ENCODE data around the gene OTUD7B. TPM values are rescaled to one million over a fixed set of nuclear protein-coding genes. Genes with fewer than 3 reads are reported as not detected.

The OTUD7B gene
- polyA plus RNA-seq, 5 donors: 16.1 to 21.0 (median 18.0) TPM

GRCh38 chr1:149917571-149918144 is 92.9 kb downstream of the OTUD7B start, which contains the start of gene SV2A:
TSS of gene SV2A (minus strand) at chr1:149917844. CDS start at chr1:149913840, 4,004 bp downstream.
- peak in 1 of 2 donors; percentile 31 for DNase-seq

GRCh38 chr1:149916898-149917252 is 93.7 kb downstream of the OTUD7B start:
- no peak for DNase-seq

GRCh38 chr1:149916193-149916897 is 94.2 kb downstream of the OTUD7B start:
- no peak for DNase-seq

- no peak for DNase-seq
Measured at GRCh38 chr1:149915429-149916192, 94.9 kb downstream of the OTUD7B start.

GRCh38 chr1:149914545-149914944 is 96.0 kb downstream of the OTUD7B start:
- no peak for DNase-seq

GRCh38 chr1:149906570-149907075 is 103.9 kb downstream of the OTUD7B start:
- no peak for DNase-seq

- DNase-seq: no peak
Measured at GRCh38 chr1:149903836-149904491, 106.6 kb downstream of the OTUD7B start.

- peak; percentile 91 for DNase-seq
Measured at GRCh38 chr1:149899460-149900284, 110.9 kb downstream of the OTUD7B start, which contains the start of gene BOLA1. TSS of gene BOLA1 (plus strand) at chr1:149899568. CDS start at chr1:149900060, 492 bp downstream.

- DNase-seq: no peak
Measured at GRCh38 chr1:149896575-149896974, 114.0 kb downstream of the OTUD7B start.

- peak; percentile 60 to 73 for DNase-seq
Measured at GRCh38 chr1:149888999-149889289, 121.6 kb downstream of the OTUD7B start.

GRCh38 chr1:149888247-149888998 is 122.1 kb downstream of the OTUD7B start:
- DNase-seq: peak; percentile 85 to 91

Other genes with a start within 250 kb of the OTUD7B start
- gene FCGR1A, start 228.0 kb downstream of the OTUD7B start, polyA plus RNA-seq (ENCODE audit: insufficient read depth in 1 of 5, insufficient read length in 5 of 5, low replicate concordance in 1 of 5): 1 to 10 TPM; 1.0 to 3.4 (median 3.1) TPM
- gene BOLA1, start 111.2 kb downstream of the OTUD7B start, polyA plus RNA-seq (ENCODE audit: insufficient read depth in 1 of 5, insufficient read length in 5 of 5, low replicate concordance in 1 of 5): 10 to 100 TPM; 14.3 to 19.3 (median 15.5) TPM
- gene SV2A, start 92.9 kb downstream of the OTUD7B start, polyA plus RNA-seq (ENCODE audit: insufficient read depth in 1 of 5, insufficient read length in 5 of 5, low replicate concordance in 1 of 5): 1 to 10 TPM; 6.1 to 7.2 (median 6.6) TPM
- 10 to 100 TPM; 57.6 to 74.6 (median 66.5) TPM for gene SF3B4, start 82.9 kb downstream of the OTUD7B start, polyA plus RNA-seq (ENCODE audit: insufficient read depth in 1 of 5, insufficient read length in 5 of 5, low replicate concordance in 1 of 5)
- 10 to 100 TPM; 22.7 to 36.9 (median 29.8) TPM for gene MTMR11, start 73.8 kb downstream of the OTUD7B start, polyA plus RNA-seq (ENCODE audit: insufficient read depth in 1 of 5, insufficient read length in 5 of 5, low replicate concordance in 1 of 5)
- 10 to 100 TPM; 60.3 to 86.9 (median 77.7) TPM for gene VPS45, start 57.0 kb upstream of the OTUD7B start, polyA plus RNA-seq (ENCODE audit: insufficient read depth in 1 of 5, insufficient read length in 5 of 5, low replicate concordance in 1 of 5)
- gene PLEKHO1, start 139.2 kb upstream of the OTUD7B start, polyA plus RNA-seq (ENCODE audit: insufficient read depth in 1 of 5, insufficient read length in 5 of 5, low replicate concordance in 1 of 5): 10 to 100 TPM; 42.9 to 67.3 (median 48.5) TPM
- gene ANP32E, start 225.4 kb upstream of the OTUD7B start, polyA plus RNA-seq (ENCODE audit: insufficient read depth in 1 of 5, insufficient read length in 5 of 5, low replicate concordance in 1 of 5): 100 to 1,000 TPM in 2 of 5 donors, 10 to 100 TPM in 3; 65.8 to 120 (median 91.4) TPM
- 1 to 10 TPM; 4.0 to 5.6 (median 5.4) TPM for gene CA14, start 247.0 kb upstream of the OTUD7B start, polyA plus RNA-seq (ENCODE audit: insufficient read depth in 1 of 5, insufficient read length in 5 of 5, low replicate concordance in 1 of 5)